Mesenchymal stem cell (in vitro differentiated cells and primary cell): ENCODE measurements around the gene POMT1.

Source experiments
- DNase-seq: peaks from one replicate; pipeline ENCODE4 v3.0.0-alpha.2; 2013
- H2AFZ ChIP-seq: one replicate; pipeline ENCODE4 v1.6.1; 2013; ENCODE audit warnings: low read depth, mild to moderate bottlenecking, control low read depth, inconsistent platforms, low read length, moderate library complexity
- H2AK5ac ChIP-seq: 2 replicates; pipeline ENCODE4 v1.6.1; 2013; ENCODE audit warnings: low read length, moderate library complexity, mild to moderate bottlenecking, inconsistent platforms; ENCODE audit not compliant: severe bottlenecking
- H2BK120ac ChIP-seq: one replicate; pipeline ENCODE4 v1.6.1; 2013; ENCODE audit warnings: low read depth, mild to moderate bottlenecking, inconsistent platforms, low read length, moderate library complexity
- H2BK12ac ChIP-seq, 2 experiments: one replicate each; pipeline ENCODE4 v1.6.1; 2013; ENCODE audit warnings: inconsistent platforms in 2 of 2, low read length in 2 of 2, mild to moderate bottlenecking in 2 of 2, moderate library complexity in 2 of 2, control low read depth in 1 of 2
- H2BK15ac ChIP-seq: one replicate; pipeline ENCODE4 v1.6.1; 2013; ENCODE audit warnings: mild to moderate bottlenecking, low read depth, inconsistent platforms; ENCODE audit not compliant: poor library complexity, severe bottlenecking
- H2BK5ac ChIP-seq: 2 replicates; pipeline ENCODE4 v1.6.1; 2013; ENCODE audit warnings: low read depth, mild to moderate bottlenecking, low read length, control low read depth, inconsistent platforms; ENCODE audit not compliant: poor library complexity, severe bottlenecking
- H3K14ac ChIP-seq, 2 experiments: one replicate each; pipeline ENCODE4 v1.6.1; 2013; ENCODE audit warnings: inconsistent platforms in 2 of 2, low read length in 2 of 2, control low read depth in 1 of 2, mild to moderate bottlenecking in 1 of 2, moderate library complexity in 1 of 2
- H3K18ac ChIP-seq, 2 experiments: one replicate each; pipeline ENCODE4 v1.6.1; 2013; ENCODE audit warnings: inconsistent platforms in 2 of 2, low read length in 2 of 2, control low read depth in 1 of 2, low read depth in 1 of 2, mild to moderate bottlenecking in 1 of 2
- H3K23ac ChIP-seq, 2 experiments: one replicate each; pipeline ENCODE4 v1.6.1; 2013; ENCODE audit warnings: inconsistent platforms in 2 of 2, low read length in 2 of 2, mild to moderate bottlenecking in 2 of 2, moderate library complexity in 2 of 2, control low read depth in 1 of 2
- H3K27ac ChIP-seq: 2 replicates; pipeline ENCODE4 v1.5.1; 2013; ENCODE audit warnings: mild to moderate bottlenecking, moderate library complexity, low read length, control low read depth, inconsistent platforms; ENCODE audit not compliant: poor library complexity, severe bottlenecking
- H3K27me3 ChIP-seq, 2 experiments: 2 replicates each; pipeline versions ENCODE4 v1.6.1 to v1.7.0; 2013; ENCODE audit warnings: low read length in 2 of 2, mild to moderate bottlenecking in 2 of 2, moderate library complexity in 2 of 2, control low read depth in 1 of 2, inconsistent platforms in 1 of 2; ENCODE audit not compliant: control insufficient read depth in 1 of 2, insufficient read depth in 1 of 2
- H3K36me3 ChIP-seq, 2 experiments: 2 replicates each; pipeline versions ENCODE4 v1.6.1 to v1.7.0; 2013; ENCODE audit warnings: low read length in 2 of 2, control low read depth in 1 of 2, inconsistent platforms in 1 of 2, low read depth in 1 of 2, mild to moderate bottlenecking in 1 of 2; ENCODE audit not compliant: insufficient read depth in 2 of 2, control insufficient read depth in 1 of 2
- H3K4ac ChIP-seq, 2 experiments: one replicate each; pipeline ENCODE4 v1.6.1; 2013; ENCODE audit warnings: inconsistent platforms in 2 of 2, low read length in 2 of 2, mild to moderate bottlenecking in 2 of 2, moderate library complexity in 2 of 2, control low read depth in 1 of 2, low read depth in 1 of 2
- H3K4me1 ChIP-seq: 2 replicates; pipeline ENCODE4 v1.6.1; 2013; ENCODE audit warnings: low read depth, low read length, control low read depth; ENCODE audit not compliant: control insufficient read depth, insufficient read depth
- H3K4me2 ChIP-seq: 2 replicates; pipeline ENCODE4 v1.6.1; 2013; ENCODE audit warnings: low read length, mild to moderate bottlenecking, inconsistent platforms; ENCODE audit not compliant: poor library complexity, severe bottlenecking
- H3K4me3 ChIP-seq, 2 experiments: 2 replicates each; pipeline versions ENCODE4 v1.5.1 to v1.7.0; 2013; ENCODE audit warnings: low read length in 2 of 2, mild to moderate bottlenecking in 2 of 2, control low read depth in 1 of 2, low read depth in 1 of 2; ENCODE audit not compliant: insufficient read depth in 1 of 2
- H3K79me1 ChIP-seq: replicated peaks from 2 replicates; pipeline ENCODE4 v1.6.1; 2013; ENCODE audit warnings: mild to moderate bottlenecking, control low read depth, low read length, inconsistent platforms; ENCODE audit not compliant: poor library complexity, severe bottlenecking
- H3K9ac ChIP-seq: 2 replicates; pipeline ENCODE4 v1.7.0; 2013; ENCODE audit warnings: mild to moderate bottlenecking, low read length, moderate library complexity
- H3K9me3 ChIP-seq: 2 replicates; pipeline ENCODE4 v1.7.0; 2013; ENCODE audit warnings: mild to moderate bottlenecking, low read length; ENCODE audit not compliant: control insufficient read depth
- H4K8ac ChIP-seq: one replicate; pipeline ENCODE4 v1.6.1; 2013; ENCODE audit warnings: inconsistent platforms, mild to moderate bottlenecking, low read length, moderate library complexity
- H4K91ac ChIP-seq: one replicate; pipeline ENCODE4 v1.6.1; 2013; ENCODE audit warnings: mild to moderate bottlenecking, low read length, inconsistent platforms
- WGBS: methylation state at CpG from one replicate; pipeline ENCODE4 v1.1.7; 2013; ENCODE audit warnings: mixed read lengths; 5-methylcytosine and 5-hydroxymethylcytosine counted together

POMT1 gene

GRCh38 chr9:131555841-131556673 lies 53.3 kb downstream of the POMT1 start:
- no peak overlapping the region for H4K91ac ChIP-seq
- no peak overlapping the region for H2BK15ac ChIP-seq
- no peak overlapping the region for H3K14ac ChIP-seq
- no peaks in the 10 kb centered on the region for H3K36me3 ChIP-seq
- no peak overlapping the region for H3K4ac ChIP-seq
- H2BK12ac ChIP-seq, result no peak overlapping the region
- H3K18ac ChIP-seq, result no peak overlapping the region
- H4K8ac ChIP-seq, result no peak overlapping the region
- peaks cover 4% of the 10 kb centered on the region for H3K9me3 ChIP-seq
- no peak overlapping the region for H2AK5ac ChIP-seq
- no peaks in the 10 kb centered on the region for H3K79me1 ChIP-seq
- no peak overlapping the region for H3K4me2 ChIP-seq
- no peak overlapping the region for H2BK5ac ChIP-seq
- H3K23ac ChIP-seq, result no peak overlapping the region
- no peak overlapping the region for H3K4me3 ChIP-seq
- WGBS, result 95% methylated on average over 15 of the region's 15 CpGs
- H3K4me1 ChIP-seq, result peaks cover 3% of the 10 kb centered on the region
- H3K27ac ChIP-seq, result no peak overlapping the region
- H2BK120ac ChIP-seq, result no peak overlapping the region
- DNase-seq, result no peak
- no peak overlapping the region for H3K9ac ChIP-seq
- no peak overlapping the region for H2AFZ ChIP-seq
- peaks cover 23 to 43% of the 10 kb centered on the region in 2 experiments for H3K27me3 ChIP-seq

- Histone ChIP-seq H3K4ac (no peak overlapping the region), H4K91ac (peak overlapping the region; percentile 10), H3K27ac (no peak overlapping the region), H2BK5ac (no peak overlapping the region), H3K9me3 (peaks cover 10% of the 10 kb centered on the region), H4K8ac (no peak overlapping the region), H3K27me3 (peaks cover 23 to 31% of the 10 kb centered on the region in 2 experiments), H3K4me3 (no peak overlapping the region), H3K14ac (no peak overlapping the region), H2BK120ac (no peak overlapping the region), H3K36me3 (no peaks in the 10 kb centered on the region), H3K4me2 (no peak overlapping the region), H3K79me1 (no peaks in the 10 kb centered on the region), H2AK5ac (no peak overlapping the region), H3K4me1 (peaks cover 3% of the 10 kb centered on the region), H2BK12ac (no peak overlapping the region), H3K18ac (no peak overlapping the region), H2BK15ac (no peak overlapping the region), H2AFZ (no peak overlapping the region), H3K9ac (no peak overlapping the region), H3K23ac (no peak overlapping the region)
- no peak for DNase-seq
- 94% methylated on average over 25 of the region's 25 CpGs for WGBS
Measured at GRCh38 chr9:131557855-131558548, 55.3 kb downstream of the POMT1 start.

- Histone ChIP-seq H2BK5ac (no peak overlapping the region), H3K4me3 (no peak overlapping the region), H3K18ac (no peak overlapping the region), H3K9ac (no peak overlapping the region), H2AFZ (no peak overlapping the region), H3K27ac (no peak overlapping the region), H3K23ac (no peak overlapping the region), H2BK12ac (no peak overlapping the region), H2AK5ac (no peak overlapping the region), H4K8ac (no peak overlapping the region), H3K9me3 (peaks cover 10% of the 10 kb centered on the region), H3K4me2 (no peak overlapping the region), H3K4me1 (peaks cover 3% of the 10 kb centered on the region), H3K14ac (no peak overlapping the region), H2BK120ac (no peak overlapping the region), H4K91ac (no peak overlapping the region), H3K79me1 (no peaks in the 10 kb centered on the region), H2BK15ac (no peak overlapping the region), H3K4ac (no peak overlapping the region), H3K36me3 (no peaks in the 10 kb centered on the region), H3K27me3 (peaks cover 15 to 19% of the 10 kb centered on the region in 2 experiments)
- 85% methylated on average over 1 of the region's 1 CpG for WGBS
- no peak for DNase-seq
Measured at GRCh38 chr9:131559421-131560000, 56.8 kb downstream of the POMT1 start.
